H1 (cell line): ENCODE measurements around the gene YIPF2. TPM values are rescaled to one million over a fixed set of nuclear protein-coding genes. Genes with fewer than 3 reads are reported as not detected.

Experiments
- CHD7 ChIP-seq: fragments of 300-600 bp; sonication (generic); IDR thresholded peaks from 2 replicates; pipeline ENCODE4 v1.7.1; 2012; ENCODE audit warnings: low read length, moderate library complexity, mild to moderate bottlenecking, inconsistent platforms; ENCODE audit not compliant: insufficient replicate concordance
- HDAC2 ChIP-seq, 2 experiments: fragments of 300-600 bp in 1 of 2; sonication (generic) in 1 of 2; IDR thresholded peaks; 2 replicates each; pipeline ENCODE4 v1.6.1; 2011 to 2012; ENCODE audit warnings: low read depth in 2 of 2, low read length in 2 of 2, mild to moderate bottlenecking in 2 of 2, moderate library complexity in 2 of 2, borderline replicate concordance in 1 of 2, inconsistent platforms in 1 of 2
- RNF2 ChIP-seq: fragments of 200-900, 300-1000 bp; sonication (generic); IDR thresholded peaks from 2 replicates; pipeline ENCODE4 v1.7.1; 2016; ENCODE audit warnings: borderline replicate concordance, low read depth, mild to moderate bottlenecking, antibody characterized with exemption, low read length; ENCODE audit not compliant: poor library complexity, severe bottlenecking; ENCODE audit errors: missing control alignments
- SAP30 ChIP-seq: fragments of 300-600 bp; sonication (generic); IDR thresholded peaks from 2 replicates; pipeline ENCODE4 v1.7.1; 2012; ENCODE audit warnings: low read length, moderate library complexity, mild to moderate bottlenecking, inconsistent platforms; ENCODE audit not compliant: insufficient read depth, insufficient replicate concordance
- SP1 ChIP-seq: IDR thresholded peaks from 2 replicates; pipeline ENCODE4 v1.6.1; 2011; ENCODE audit warnings: low read depth, low read length
- polyA plus RNA-seq, 7 experiments: library from polyadenylated mRNA; depleted of rRNA in 3 of 7; stranded (reverse) in 5 of 7; unstranded in 2 of 7; fragments of >200 nt in 5 of 7; fragments of 200-250 nt in 2 of 7; gene quantifications; 1 replicate in 5 of 7; 2 replicates in 1 of 7; 4 replicates in 1 of 7; pipeline versions ENCODE4 v1.2.1 to v1.2.3, GENCODE V29; 2011 to 2013; ENCODE audit warnings: missing spikeins in 2 of 7, mixed read lengths in 2 of 7
- total RNA-seq: library from RNA; stranded (reverse); fragmentation: NEBNext Ultra II Directional; extraction: Animal tissue kit (Norgen Biotek cat#: 25700); gene quantifications from 2 replicates; pipeline ENCODE4 v1.2.1, GENCODE V29; 2021

Gene YIPF2
- total and polyA plus RNA-seq, 2 of the 8 experiments (the other 6 are each of a cell fraction or from before 2014, with no cell fraction given) = 48.3 to 112 TPM

GRCh38 chr19:10888421-10888866 is 40.0 kb downstream of the YIPF2 start (continued):
- no peak for TF ChIP-seq RNF2
- TF ChIP-seq SP1 = 0 out of 2 replicates have a peak, but pooled peaks have one; percentile 19
- TF ChIP-seq HDAC2 (IDR thresholded peaks at IDR 0.05; ENCODE audit: borderline replicate concordance in 1 of 2, low read depth in 2 of 2, low read length in 2 of 2) = peak in 1 of 2 experiments; percentile 97; a peak in 1 of 4 replicates
- no peak for TF ChIP-seq SAP30
- peak; percentile 42 for TF ChIP-seq CHD7
